ENCODE results near the gene GABRA5.

DNA sequence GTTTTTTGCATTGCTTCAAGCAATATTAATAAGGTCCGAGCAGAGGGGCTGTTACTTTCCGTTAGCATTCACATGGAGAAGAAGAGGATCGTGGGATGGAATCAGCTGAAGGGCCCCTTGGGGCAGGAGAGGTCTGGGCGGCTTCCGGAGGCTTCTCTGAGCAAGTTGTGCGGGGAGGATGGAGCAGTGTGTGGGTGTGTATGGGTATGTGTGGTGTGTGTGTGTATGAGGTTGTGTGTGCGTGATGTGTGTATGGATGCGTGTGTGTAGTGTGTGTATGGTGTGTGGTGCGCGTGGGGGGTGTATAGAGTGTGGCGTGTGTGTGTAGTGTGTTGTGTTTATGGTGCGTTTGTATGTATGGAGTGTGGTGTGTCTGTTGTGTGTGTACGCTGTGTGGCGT lies 25.8 kb downstream of the GABRA5 start:
- TF ChIP-seq, protein P1, sequence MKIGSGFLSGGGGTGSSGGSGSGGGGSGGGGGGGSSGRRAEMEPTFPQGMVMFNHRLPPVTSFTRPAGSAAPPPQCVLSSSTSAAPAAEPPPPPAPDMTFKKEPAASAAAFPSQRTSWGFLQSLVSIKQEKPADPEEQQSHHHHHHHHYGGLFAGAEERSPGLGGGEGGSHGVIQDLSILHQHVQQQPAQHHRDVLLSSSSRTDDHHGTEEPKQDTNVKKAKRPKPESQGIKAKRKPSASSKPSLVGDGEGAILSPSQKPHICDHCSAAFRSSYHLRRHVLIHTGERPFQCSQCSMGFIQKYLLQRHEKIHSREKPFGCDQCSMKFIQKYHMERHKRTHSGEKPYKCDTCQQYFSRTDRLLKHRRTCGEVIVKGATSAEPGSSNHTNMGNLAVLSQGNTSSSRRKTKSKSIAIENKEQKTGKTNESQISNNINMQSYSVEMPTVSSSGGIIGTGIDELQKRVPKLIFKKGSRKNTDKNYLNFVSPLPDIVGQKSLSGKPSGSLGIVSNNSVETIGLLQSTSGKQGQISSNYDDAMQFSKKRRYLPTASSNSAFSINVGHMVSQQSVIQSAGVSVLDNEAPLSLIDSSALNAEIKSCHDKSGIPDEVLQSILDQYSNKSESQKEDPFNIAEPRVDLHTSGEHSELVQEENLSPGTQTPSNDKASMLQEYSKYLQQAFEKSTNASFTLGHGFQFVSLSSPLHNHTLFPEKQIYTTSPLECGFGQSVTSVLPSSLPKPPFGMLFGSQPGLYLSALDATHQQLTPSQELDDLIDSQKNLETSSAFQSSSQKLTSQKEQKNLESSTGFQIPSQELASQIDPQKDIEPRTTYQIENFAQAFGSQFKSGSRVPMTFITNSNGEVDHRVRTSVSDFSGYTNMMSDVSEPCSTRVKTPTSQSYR (CRISPR knock-in tag; IDR thresholded peaks at IDR 0.05): no peak
- TF ChIP-seq, protein P2, sequence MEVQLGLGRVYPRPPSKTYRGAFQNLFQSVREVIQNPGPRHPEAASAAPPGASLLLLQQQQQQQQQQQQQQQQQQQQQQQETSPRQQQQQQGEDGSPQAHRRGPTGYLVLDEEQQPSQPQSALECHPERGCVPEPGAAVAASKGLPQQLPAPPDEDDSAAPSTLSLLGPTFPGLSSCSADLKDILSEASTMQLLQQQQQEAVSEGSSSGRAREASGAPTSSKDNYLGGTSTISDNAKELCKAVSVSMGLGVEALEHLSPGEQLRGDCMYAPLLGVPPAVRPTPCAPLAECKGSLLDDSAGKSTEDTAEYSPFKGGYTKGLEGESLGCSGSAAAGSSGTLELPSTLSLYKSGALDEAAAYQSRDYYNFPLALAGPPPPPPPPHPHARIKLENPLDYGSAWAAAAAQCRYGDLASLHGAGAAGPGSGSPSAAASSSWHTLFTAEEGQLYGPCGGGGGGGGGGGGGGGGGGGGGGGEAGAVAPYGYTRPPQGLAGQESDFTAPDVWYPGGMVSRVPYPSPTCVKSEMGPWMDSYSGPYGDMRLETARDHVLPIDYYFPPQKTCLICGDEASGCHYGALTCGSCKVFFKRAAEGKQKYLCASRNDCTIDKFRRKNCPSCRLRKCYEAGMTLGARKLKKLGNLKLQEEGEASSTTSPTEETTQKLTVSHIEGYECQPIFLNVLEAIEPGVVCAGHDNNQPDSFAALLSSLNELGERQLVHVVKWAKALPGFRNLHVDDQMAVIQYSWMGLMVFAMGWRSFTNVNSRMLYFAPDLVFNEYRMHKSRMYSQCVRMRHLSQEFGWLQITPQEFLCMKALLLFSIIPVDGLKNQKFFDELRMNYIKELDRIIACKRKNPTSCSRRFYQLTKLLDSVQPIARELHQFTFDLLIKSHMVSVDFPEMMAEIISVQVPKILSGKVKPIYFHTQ (CRISPR knock-in tag; IDR thresholded peaks at IDR 0.05): no peak
- TF ChIP-seq ZBTB21 (CRISPR knock-in tag; IDR thresholded peaks at IDR 0.05; ENCODE audit: borderline replicate concordance) (no peak), EMX1 (CRISPR knock-in tag; IDR thresholded peaks at IDR 0.05) (no peak), ZNF138 (CRISPR knock-in tag; conservative IDR thresholded peaks at IDR 0.05) (no peak), NFYB (CRISPR knock-in tag; conservative IDR thresholded peaks at IDR 0.05; ENCODE audit: low read depth) (no peak)
- TF ChIP-seq, protein P3, sequence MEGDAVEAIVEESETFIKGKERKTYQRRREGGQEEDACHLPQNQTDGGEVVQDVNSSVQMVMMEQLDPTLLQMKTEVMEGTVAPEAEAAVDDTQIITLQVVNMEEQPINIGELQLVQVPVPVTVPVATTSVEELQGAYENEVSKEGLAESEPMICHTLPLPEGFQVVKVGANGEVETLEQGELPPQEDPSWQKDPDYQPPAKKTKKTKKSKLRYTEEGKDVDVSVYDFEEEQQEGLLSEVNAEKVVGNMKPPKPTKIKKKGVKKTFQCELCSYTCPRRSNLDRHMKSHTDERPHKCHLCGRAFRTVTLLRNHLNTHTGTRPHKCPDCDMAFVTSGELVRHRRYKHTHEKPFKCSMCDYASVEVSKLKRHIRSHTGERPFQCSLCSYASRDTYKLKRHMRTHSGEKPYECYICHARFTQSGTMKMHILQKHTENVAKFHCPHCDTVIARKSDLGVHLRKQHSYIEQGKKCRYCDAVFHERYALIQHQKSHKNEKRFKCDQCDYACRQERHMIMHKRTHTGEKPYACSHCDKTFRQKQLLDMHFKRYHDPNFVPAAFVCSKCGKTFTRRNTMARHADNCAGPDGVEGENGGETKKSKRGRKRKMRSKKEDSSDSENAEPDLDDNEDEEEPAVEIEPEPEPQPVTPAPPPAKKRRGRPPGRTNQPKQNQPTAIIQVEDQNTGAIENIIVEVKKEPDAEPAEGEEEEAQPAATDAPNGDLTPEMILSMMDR (IDR thresholded peaks at IDR 0.05): no peak
- TF ChIP-seq, protein P4, sequence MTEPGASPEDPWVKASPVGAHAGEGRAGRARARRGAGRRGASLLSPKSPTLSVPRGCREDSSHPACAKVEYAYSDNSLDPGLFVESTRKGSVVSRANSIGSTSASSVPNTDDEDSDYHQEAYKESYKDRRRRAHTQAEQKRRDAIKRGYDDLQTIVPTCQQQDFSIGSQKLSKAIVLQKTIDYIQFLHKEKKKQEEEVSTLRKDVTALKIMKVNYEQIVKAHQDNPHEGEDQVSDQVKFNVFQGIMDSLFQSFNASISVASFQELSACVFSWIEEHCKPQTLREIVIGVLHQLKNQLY (CRISPR knock-in tag; IDR thresholded peaks at IDR 0.05): no peak
- TF ChIP-seq, protein P5, sequence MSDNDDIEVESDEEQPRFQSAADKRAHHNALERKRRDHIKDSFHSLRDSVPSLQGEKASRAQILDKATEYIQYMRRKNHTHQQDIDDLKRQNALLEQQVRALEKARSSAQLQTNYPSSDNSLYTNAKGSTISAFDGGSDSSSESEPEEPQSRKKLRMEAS (CRISPR knock-in tag; IDR thresholded peaks at IDR 0.05): no peak
- TF ChIP-seq, protein P6, sequence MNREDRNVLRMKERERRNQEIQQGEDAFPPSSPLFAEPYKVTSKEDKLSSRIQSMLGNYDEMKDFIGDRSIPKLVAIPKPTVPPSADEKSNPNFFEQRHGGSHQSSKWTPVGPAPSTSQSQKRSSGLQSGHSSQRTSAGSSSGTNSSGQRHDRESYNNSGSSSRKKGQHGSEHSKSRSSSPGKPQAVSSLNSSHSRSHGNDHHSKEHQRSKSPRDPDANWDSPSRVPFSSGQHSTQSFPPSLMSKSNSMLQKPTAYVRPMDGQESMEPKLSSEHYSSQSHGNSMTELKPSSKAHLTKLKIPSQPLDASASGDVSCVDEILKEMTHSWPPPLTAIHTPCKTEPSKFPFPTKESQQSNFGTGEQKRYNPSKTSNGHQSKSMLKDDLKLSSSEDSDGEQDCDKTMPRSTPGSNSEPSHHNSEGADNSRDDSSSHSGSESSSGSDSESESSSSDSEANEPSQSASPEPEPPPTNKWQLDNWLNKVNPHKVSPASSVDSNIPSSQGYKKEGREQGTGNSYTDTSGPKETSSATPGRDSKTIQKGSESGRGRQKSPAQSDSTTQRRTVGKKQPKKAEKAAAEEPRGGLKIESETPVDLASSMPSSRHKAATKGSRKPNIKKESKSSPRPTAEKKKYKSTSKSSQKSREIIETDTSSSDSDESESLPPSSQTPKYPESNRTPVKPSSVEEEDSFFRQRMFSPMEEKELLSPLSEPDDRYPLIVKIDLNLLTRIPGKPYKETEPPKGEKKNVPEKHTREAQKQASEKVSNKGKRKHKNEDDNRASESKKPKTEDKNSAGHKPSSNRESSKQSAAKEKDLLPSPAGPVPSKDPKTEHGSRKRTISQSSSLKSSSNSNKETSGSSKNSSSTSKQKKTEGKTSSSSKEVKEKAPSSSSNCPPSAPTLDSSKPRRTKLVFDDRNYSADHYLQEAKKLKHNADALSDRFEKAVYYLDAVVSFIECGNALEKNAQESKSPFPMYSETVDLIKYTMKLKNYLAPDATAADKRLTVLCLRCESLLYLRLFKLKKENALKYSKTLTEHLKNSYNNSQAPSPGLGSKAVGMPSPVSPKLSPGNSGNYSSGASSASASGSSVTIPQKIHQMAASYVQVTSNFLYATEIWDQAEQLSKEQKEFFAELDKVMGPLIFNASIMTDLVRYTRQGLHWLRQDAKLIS (CRISPR knock-in tag; IDR thresholded peaks at IDR 0.05; ENCODE audit: borderline replicate concordance): no peak
- TF ChIP-seq, protein P7, sequence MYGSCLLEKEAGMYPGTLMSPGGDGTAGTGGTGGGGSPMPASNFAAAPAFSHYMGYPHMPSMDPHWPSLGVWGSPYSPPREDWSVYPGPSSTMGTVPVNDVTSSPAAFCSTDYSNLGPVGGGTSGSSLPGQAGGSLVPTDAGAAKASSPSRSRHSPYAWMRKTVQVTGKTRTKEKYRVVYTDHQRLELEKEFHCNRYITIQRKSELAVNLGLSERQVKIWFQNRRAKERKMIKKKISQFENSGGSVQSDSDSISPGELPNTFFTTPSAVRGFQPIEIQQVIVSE (CRISPR knock-in tag; IDR thresholded peaks at IDR 0.05; ENCODE audit: borderline replicate concordance): no peak

All from WTC11 (cell line).